ENCODE results near the gene CASTOR2.

DNA sequence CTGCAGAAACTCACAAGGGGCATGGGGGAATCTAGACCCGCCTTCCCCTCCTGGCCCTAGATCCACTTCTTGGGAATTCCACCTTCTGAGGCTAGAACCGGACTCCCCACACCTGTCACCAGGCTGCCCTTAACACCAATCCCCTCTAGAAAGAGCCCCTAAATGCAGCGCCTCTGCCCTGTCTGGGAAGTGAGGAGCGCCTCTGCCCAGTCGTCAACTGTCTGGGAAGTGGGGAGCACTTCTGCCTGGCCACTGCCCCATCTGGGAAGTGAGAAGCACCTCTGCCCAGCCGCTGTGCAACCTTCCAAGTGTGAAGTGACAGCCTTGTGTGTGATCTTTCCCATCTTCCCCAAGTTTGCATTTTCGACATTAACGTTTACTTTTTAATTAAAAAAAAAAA lies 100.3 kb downstream of the CASTOR2 start:
- TF ChIP-seq, protein P1, sequence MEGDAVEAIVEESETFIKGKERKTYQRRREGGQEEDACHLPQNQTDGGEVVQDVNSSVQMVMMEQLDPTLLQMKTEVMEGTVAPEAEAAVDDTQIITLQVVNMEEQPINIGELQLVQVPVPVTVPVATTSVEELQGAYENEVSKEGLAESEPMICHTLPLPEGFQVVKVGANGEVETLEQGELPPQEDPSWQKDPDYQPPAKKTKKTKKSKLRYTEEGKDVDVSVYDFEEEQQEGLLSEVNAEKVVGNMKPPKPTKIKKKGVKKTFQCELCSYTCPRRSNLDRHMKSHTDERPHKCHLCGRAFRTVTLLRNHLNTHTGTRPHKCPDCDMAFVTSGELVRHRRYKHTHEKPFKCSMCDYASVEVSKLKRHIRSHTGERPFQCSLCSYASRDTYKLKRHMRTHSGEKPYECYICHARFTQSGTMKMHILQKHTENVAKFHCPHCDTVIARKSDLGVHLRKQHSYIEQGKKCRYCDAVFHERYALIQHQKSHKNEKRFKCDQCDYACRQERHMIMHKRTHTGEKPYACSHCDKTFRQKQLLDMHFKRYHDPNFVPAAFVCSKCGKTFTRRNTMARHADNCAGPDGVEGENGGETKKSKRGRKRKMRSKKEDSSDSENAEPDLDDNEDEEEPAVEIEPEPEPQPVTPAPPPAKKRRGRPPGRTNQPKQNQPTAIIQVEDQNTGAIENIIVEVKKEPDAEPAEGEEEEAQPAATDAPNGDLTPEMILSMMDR (IDR thresholded peaks at IDR 0.05; ENCODE audit: low read depth, low read length), result no peak
- TF ChIP-seq EZH2phosphoT487 (IDR thresholded peaks at IDR 0.05; ENCODE audit: low read depth), result no peak

Measured in OCI-LY3 (cell line).